ENCODE measurements around the gene VDAC2.

VDAC2 gene

GRCh38 chr10:75231672-75232581 lies 21.3 kb downstream of the VDAC2 start:
- DNase-seq = no peak

GRCh38 chr10:75233444-75234016 lies 22.9 kb downstream of the VDAC2 start:
- DNase-seq = no peak

- peak; percentile 24 for DNase-seq
Measured at GRCh38 chr10:75234017-75234682, 23.6 kb downstream of the VDAC2 start.

- DNase-seq = no peak
Measured at GRCh38 chr10:75234683-75235374, 24.2 kb downstream of the VDAC2 start.

- peak; percentile 28 for DNase-seq
Measured at GRCh38 chr10:75235375-75236177, 25.0 kb downstream of the VDAC2 start, which contains the start of gene COMTD1. COMTD1 (minus strand) TSS chr10:75235957; CDS start chr10:75235928, 29 bp downstream.

- DNase-seq = no peak
Measured at GRCh38 chr10:75236178-75236825, 25.7 kb downstream of the VDAC2 start.

GRCh38 chr10:75238182-75239095 lies 27.8 kb downstream of the VDAC2 start:
- DNase-seq = no peak

GRCh38 chr10:75239096-75239790 lies 28.6 kb downstream of the VDAC2 start:
- no peak for DNase-seq

- no peak for DNase-seq
Measured at GRCh38 chr10:75240329-75241076, 29.9 kb downstream of the VDAC2 start.

- no peak for DNase-seq
Measured at GRCh38 chr10:75243426-75243825, 32.8 kb downstream of the VDAC2 start.

GRCh38 chr10:75244487-75245353 lies 34.1 kb downstream of the VDAC2 start:
- DNase-seq = no peak

GRCh38 chr10:75245354-75246250 lies 35.0 kb downstream of the VDAC2 start:
- no peak for DNase-seq

GRCh38 chr10:75246506-75246905 lies 35.9 kb downstream of the VDAC2 start:
- DNase-seq = no peak

- DNase-seq = no peak
Measured at GRCh38 chr10:75247797-75248196, 37.2 kb downstream of the VDAC2 start.

- no peak for DNase-seq
Measured at GRCh38 chr10:75250934-75251333, 40.3 kb downstream of the VDAC2 start.

- DNase-seq = no peak
Measured at GRCh38 chr10:75253281-75254220, 43.0 kb downstream of the VDAC2 start.

Data from SHP77 treated with DMSO at 0.1 percent for 48 hours (cell line).